ENCODE data around the gene PARK7.

PARK7 gene

DNA sequence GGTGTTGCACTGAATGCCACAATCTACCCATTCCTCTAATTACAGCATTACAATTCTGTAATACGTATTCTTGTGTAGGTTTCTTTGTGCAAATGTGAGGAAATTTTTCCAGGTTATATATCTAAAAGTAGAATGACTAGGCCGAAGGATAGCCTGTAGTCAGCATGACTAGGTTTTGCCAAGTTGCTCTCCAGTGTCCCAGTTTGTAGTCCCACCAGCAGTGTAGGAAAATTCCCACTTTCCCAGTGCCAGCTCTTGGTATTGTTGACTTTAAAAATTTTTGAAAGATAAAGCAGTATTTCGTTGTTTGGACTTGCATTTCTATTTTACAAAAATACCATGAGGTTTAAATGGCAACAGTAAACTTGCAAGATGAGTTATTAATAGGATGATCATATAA, 3.0 kb downstream of the PARK7 start:
- Histone ChIP-seq H3K4me2 (ENCODE audit: low read length) (no peak overlapping the region), H3K79me2 (ENCODE audit: insufficient read depth, low read length) (peaks cover 18% of the 10 kb centered on the region), H3K9me3 (ENCODE audit: low read length) (no peaks in the 10 kb centered on the region), H4K20me1 (ENCODE audit: insufficient read depth, low read length) (no peaks in the 10 kb centered on the region), H3K36me3 (ENCODE audit: insufficient read depth, low read length) (peaks cover 65% of the 10 kb centered on the region), H3K9ac (ENCODE audit: low read length) (no peak overlapping the region), H3K4me3 (ENCODE audit: low read depth, low read length, poor library complexity, severe bottlenecking) (no peak overlapping the region), H2AFZ (ENCODE audit: low read length) (no peak overlapping the region), H3K27ac (ENCODE audit: low read depth, low read length, poor library complexity, severe bottlenecking) (no peak overlapping the region), H3K9me2 (ENCODE audit: low read depth, low read length) (no peaks in the 10 kb centered on the region), H3K4me1 (ENCODE audit: insufficient read depth, low read length, severe bottlenecking) (peaks cover 34% of the 10 kb centered on the region), H3K27me3 (ENCODE audit: insufficient read depth, low read length) (no peaks in the 10 kb centered on the region), H3F3A (ENCODE audit: insufficient read depth, low read length) (no peaks in the 10 kb centered on the region)
- TF ChIP-seq CTCF (IDR thresholded peaks at IDR 0.05; ENCODE audit: low read length) (no peak), EZH2 (IDR thresholded peaks at IDR 0.05; ENCODE audit: borderline replicate concordance, low read length) (no peak)

DNA sequence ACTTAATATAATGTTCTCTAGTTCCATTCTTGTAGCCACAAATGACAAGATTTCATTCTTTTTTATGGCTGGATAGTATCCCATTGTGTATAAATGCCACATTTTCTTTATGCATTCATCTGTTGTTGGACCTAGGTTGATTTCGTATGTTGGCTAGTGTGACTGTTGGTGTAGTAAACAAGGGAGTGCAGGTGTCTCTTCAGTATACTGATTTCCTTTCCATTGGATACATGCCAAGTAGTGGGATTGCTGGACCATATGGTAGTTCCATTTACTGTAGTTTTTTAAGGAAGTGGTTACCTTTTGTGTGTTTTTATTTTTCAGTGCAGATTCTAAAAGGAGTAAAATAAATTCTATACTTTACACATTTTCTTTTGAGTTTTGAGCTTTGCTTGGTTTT, 5.7 kb downstream of the PARK7 start:
- Histone ChIP-seq H3K27ac (ENCODE audit: low read depth, low read length, poor library complexity, severe bottlenecking) (peak overlapping the region; percentile 30), H3K27me3 (ENCODE audit: insufficient read depth, low read length) (no peaks in the 10 kb centered on the region), H3K36me3 (ENCODE audit: insufficient read depth, low read length) (peaks cover 91% of the 10 kb centered on the region), H3K4me3 (ENCODE audit: low read depth, low read length, poor library complexity, severe bottlenecking) (no peak overlapping the region), H3K9me3 (ENCODE audit: low read length) (no peaks in the 10 kb centered on the region), H3K4me1 (ENCODE audit: insufficient read depth, low read length, severe bottlenecking) (peaks cover 23% of the 10 kb centered on the region), H4K20me1 (ENCODE audit: insufficient read depth, low read length) (no peaks in the 10 kb centered on the region), H3K9me2 (ENCODE audit: low read depth, low read length) (no peaks in the 10 kb centered on the region), H3K4me2 (ENCODE audit: low read length) (no peak overlapping the region), H3K79me2 (ENCODE audit: insufficient read depth, low read length) (peaks cover 8% of the 10 kb centered on the region), H2AFZ (ENCODE audit: low read length) (no peak overlapping the region), H3F3A (ENCODE audit: insufficient read depth, low read length) (no peaks in the 10 kb centered on the region), H3K9ac (ENCODE audit: low read length) (no peak overlapping the region)
- TF ChIP-seq EZH2 (IDR thresholded peaks at IDR 0.05; ENCODE audit: borderline replicate concordance, low read length) = no peak

DNA sequence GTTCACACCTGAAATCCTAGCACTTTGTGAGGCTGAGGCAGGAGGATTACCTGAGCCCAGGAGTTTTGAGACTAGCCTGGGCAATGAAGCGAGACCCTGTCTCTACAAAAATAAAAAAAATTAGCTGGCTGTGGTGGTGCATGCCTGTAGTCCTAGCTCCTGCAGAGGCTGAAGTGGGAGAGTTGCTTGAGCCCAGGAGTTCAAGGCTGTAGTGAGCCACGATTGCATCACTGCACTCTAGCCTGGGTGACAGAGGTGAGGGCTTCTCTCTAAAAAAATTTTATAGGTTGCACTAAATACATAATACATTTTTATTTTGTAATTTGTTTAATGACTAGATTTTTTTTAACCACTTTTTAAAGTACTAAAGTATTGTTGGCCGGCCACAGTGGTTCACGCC, 6.1 kb downstream of the PARK7 start:
- H3K9ac ChIP-seq (ENCODE audit: low read length) = no peak overlapping the region
- H3K79me2 ChIP-seq (ENCODE audit: insufficient read depth, low read length) = peaks cover 4% of the 10 kb centered on the region; the same call in 1 of the 2 replicates
- H3K4me1 ChIP-seq (ENCODE audit: insufficient read depth, low read length, severe bottlenecking) = peaks cover 19% of the 10 kb centered on the region
- no peak for TF ChIP-seq EZH2 (IDR thresholded peaks at IDR 0.05; ENCODE audit: borderline replicate concordance, low read length)
- TF ChIP-seq CTCF (IDR thresholded peaks at IDR 0.05; ENCODE audit: low read length) = no peak
- H4K20me1 ChIP-seq (ENCODE audit: insufficient read depth, low read length) = no peaks in the 10 kb centered on the region
- peaks cover 96% of the 10 kb centered on the region for H3K36me3 ChIP-seq (ENCODE audit: insufficient read depth, low read length)
- no peak overlapping the region for H3K4me2 ChIP-seq (ENCODE audit: low read length)
- no peaks in the 10 kb centered on the region for H3K9me3 ChIP-seq (ENCODE audit: low read length)
- no peak overlapping the region for H3K27ac ChIP-seq (ENCODE audit: low read depth, low read length, poor library complexity, severe bottlenecking)
- no peaks in the 10 kb centered on the region for H3K9me2 ChIP-seq (ENCODE audit: low read depth, low read length)
- H3F3A ChIP-seq (ENCODE audit: insufficient read depth, low read length) = no peaks in the 10 kb centered on the region
- H3K4me3 ChIP-seq (ENCODE audit: low read depth, low read length, poor library complexity, severe bottlenecking) = no peak overlapping the region
- H3K27me3 ChIP-seq (ENCODE audit: insufficient read depth, low read length) = no peaks in the 10 kb centered on the region
- no peak overlapping the region for H2AFZ ChIP-seq (ENCODE audit: low read length)

DNA sequence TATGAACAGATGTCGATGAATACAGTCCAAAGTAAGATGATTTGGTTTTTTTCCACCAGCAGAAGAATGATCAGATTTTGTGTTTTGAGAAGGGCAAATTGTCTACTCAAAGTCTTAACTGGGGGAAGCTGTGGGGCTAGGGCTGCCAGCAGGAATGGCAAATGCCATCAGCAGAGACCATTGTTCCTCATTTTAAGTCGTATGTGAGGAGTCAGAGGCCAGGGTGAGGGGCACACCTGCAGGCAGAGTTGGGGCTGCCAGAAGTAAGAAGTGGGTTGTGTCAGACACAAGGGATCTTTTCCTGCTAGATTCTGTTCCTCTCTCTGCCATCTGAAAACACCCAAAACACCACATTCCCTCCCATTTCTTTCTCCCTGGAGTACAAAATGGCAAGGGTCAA, 8.7 kb downstream of the PARK7 start:
- no peaks in the 10 kb centered on the region for H3K9me2 ChIP-seq (ENCODE audit: low read depth, low read length)
- no peaks in the 10 kb centered on the region for H3K79me2 ChIP-seq (ENCODE audit: insufficient read depth, low read length)
- H2AFZ ChIP-seq (ENCODE audit: low read length) = no peak overlapping the region
- no peak overlapping the region for H3K9ac ChIP-seq (ENCODE audit: low read length)
- H3K9me3 ChIP-seq (ENCODE audit: low read length) = no peaks in the 10 kb centered on the region
- no peaks in the 10 kb centered on the region for H3F3A ChIP-seq (ENCODE audit: insufficient read depth, low read length)
- H3K27ac ChIP-seq (ENCODE audit: low read depth, low read length, poor library complexity, severe bottlenecking) = no peak overlapping the region
- peaks cover 81% of the 10 kb centered on the region for H3K36me3 ChIP-seq (ENCODE audit: insufficient read depth, low read length)
- no peak overlapping the region for H3K4me3 ChIP-seq (ENCODE audit: low read depth, low read length, poor library complexity, severe bottlenecking)
- no peaks in the 10 kb centered on the region for H3K27me3 ChIP-seq (ENCODE audit: insufficient read depth, low read length)
- no peak overlapping the region for H3K4me2 ChIP-seq (ENCODE audit: low read length)
- H4K20me1 ChIP-seq (ENCODE audit: insufficient read depth, low read length) = no peaks in the 10 kb centered on the region
- TF ChIP-seq CTCF (IDR thresholded peaks at IDR 0.05; ENCODE audit: low read length) (no peak), EZH2 (IDR thresholded peaks at IDR 0.05; ENCODE audit: borderline replicate concordance, low read length) (no peak)
- H3K4me1 ChIP-seq (ENCODE audit: insufficient read depth, low read length, severe bottlenecking) = peaks cover 12% of the 10 kb centered on the region
